Stimulated activated CD4-positive, alpha-beta T cell treated with anti-CD3 and anti-CD28 coated beads, Interleukin-1b, Interleukin-23, amount 100 ng/mL, for 4 hours (primary cell): ENCODE data around the gene C14orf132.

Experiments
- DNase-seq, 2 donors: peaks; one replicate each; pipeline ENCODE4 v3.0.0-alpha.2; 2020; ENCODE audit warnings: low read depth in 2 of 2

C14orf132 gene

DNA sequence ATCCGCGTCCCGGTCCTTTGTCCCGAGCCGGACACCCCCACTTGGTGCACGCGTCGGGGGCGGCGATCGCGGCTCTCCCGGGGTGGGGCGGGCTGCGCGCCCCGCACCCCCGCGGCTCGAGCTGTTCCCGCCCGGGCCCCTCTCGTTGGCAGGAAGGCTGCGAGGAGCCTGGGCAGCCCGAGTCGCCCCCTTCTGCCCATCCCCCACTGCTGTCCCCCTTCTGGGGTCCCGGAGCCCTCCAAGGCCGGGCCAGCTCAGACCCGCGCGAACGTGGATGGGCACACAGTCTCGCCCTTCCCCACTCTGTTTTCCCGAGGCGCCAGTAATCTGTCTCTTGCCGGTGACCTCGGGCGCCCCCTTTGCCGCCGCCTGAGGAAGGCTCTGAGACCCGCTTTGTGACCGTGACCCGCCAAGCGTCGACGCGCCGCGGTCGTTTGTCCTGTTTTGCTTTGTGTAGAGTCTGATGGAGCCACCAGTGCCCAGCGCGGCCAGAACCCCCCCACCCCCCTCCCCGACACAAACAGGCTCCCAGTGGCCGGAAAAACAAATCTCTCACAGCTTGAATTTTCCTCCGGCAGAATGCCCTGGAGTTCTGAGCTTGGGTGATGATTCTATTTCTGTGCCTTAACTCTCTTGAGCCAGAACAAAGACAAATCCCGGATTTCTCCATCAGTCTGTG, 610 bp downstream of the C14orf132 start:
- DNase-seq = peak in 1 of 2 donors; percentile 9

DNA sequence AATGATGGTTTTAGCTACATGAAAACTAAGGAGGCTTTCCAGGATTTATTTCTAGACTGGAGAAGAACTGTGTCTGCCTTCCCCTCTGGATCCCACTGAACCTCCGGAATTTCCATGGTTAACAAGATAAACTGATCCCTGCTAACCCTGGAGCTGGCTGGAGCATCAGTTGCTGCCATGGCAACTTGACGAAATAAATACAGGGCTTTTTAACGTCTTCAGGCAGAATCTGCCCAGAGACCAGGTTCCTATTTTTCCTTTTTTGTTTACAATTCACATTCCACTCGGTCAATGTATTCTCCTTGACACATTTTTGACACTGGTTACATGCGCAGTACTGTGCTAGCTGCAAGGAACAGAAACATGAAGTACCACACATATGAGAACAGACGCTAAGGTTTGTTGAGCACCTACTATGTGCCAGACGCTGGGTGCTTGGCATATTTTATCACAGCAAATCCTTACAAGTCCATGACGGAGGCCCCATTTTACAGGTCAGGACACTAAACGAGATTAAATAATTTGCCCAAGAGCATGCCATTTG, 1.7 kb downstream of the C14orf132 start:
- no peak for DNase-seq

- DNase-seq = no peak
Measured at GRCh38 chr14:96042248-96042930, 3.2 kb downstream of the C14orf132 start.

DNA sequence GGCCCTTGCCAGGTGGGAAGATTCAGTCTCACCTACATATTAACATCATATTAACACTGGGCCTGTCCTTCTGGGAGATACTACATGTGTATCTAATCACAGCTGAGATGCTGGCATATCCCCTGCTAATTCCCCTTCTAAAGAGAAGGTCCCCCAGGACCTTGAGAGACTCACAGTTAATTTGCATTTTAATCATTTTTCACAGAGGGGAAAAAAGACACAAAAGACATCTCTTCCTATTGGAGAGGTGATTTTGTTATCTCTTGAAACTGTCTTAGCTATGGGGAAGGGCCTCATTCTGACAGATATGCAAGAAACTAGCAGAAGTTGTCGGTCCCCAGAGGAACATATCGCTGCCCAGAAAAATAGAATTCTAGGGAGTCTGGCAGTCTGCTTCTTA, 7.5 kb downstream of the C14orf132 start:
- DNase-seq = no peak

- no peak for DNase-seq
Measured at GRCh38 chr14:96047101-96047500, 7.9 kb downstream of the C14orf132 start.

DNA sequence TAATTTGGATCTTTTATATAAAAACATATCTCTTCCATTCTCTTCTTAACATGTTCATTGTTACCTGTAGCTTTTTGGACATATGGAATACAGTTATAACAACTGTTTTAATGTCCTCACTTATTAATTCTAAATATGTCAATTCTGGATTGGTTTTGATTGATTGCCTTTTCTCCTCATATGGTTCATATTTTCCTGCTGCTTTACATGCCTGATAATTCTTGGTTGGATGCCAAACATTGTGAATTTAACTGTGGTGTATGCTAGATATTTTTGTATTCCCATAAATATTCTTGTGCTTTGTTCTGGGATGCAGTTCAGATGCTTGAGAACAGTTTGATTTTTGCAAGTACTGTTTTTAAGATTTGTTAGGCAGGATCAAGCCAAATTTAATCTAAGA, 10.8 kb downstream of the C14orf132 start:
- no peak for DNase-seq

DNA sequence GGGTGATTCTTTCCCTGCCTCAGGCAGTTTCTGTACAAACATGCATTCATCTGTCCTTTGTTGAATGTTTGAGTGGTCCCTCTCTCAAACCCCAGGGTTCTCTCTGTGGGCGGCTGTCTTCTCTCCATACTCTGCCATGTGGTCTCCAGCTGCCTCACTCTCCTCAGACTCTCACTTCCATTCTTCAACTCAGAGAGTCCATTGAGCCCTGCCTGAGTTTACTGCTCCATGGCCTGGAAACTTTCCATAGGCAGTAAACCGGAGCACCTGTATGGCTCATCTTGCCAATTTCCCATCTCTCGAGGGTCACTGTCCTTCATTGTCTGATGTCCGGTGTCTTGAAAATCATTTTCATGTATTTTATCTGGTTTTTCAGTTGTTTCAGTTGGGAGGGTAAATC, 11.3 kb downstream of the C14orf132 start:
- DNase-seq = no peak

DNA sequence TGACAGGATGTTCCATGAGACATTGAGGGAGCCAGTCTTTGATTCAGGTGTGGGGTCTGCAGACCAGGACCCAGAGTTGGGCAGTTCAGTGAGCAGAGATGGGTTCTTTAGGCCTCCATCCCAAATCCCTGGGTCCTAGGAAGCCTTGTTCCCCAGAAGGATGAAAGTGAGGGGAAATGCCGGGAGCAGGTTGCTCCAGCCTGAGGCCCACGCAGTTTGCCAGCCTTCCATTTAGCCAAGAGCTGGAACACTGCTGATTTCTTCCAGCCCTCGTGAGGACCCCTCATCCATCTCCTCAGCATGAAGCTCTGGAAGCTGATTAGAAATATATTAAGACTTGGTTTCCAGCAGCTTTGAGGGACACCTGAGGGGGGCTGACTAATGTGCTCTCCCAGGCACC, 12.1 kb downstream of the C14orf132 start:
- no peak for DNase-seq

GRCh38 chr14:96051642-96052540, 12.7 kb downstream of the C14orf132 start:
- DNase-seq = no peak

- no peak for DNase-seq
Measured at GRCh38 chr14:96052541-96053247, 13.5 kb downstream of the C14orf132 start.

- DNase-seq = no peak
Measured at GRCh38 chr14:96053248-96053599, 14.1 kb downstream of the C14orf132 start.

DNA sequence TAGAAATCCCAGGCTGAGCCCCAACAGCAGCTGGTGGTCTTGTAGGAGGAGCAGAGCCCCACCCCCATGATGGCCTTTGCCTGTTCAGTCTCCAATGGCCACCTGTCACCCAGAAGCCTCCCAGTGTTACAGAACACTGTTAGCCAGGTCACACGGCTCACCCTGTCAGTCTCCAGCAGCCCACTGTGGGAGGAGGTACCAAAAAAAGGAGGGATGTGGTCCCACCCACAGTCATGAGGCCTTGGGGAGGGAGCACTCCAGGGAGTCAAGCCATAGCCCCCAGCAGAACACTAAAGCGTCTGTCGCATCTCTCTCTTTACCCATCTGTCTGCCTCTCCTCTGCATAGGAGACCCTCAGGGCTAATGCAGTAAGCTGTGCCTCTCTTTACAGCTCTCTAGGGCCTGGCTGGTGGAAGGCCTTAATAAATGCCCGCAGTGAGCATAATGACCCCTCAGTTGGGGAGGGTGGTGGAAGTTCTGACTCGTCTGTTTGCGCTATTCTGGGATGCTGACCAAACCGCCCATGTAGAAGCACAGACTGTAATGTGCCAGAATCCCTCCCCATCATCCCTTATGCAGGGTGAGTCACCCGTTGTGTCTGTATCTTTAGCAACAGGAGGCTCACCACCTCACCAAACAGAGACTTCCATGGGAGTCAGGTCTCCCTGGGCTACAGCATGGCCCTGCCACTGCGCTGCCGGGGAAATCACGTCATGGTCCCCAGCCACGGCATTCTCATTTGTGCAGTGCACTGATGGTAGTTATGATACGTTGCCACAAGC, 14.6 kb downstream of the C14orf132 start:
- DNase-seq = no peak

DNA sequence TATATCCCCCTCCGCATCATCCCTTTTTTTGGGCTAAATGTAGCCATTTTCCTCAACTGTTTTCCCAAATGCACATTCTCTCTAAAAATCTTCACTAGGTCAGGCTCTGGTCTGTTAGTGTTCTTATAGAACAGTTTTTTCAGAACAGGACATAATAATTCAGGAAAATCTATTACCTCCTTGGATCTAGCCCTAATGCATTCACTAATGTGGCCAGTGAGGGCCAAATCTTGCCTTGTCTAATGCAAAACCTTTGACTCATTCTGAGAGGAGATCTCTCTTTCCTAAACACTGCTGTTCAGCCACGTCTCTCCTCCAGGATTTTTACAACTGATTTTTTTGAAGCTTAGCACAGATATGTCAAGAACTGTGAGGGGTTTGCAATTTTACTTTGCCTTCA, 15.5 kb downstream of the C14orf132 start:
- no peak for DNase-seq

DNA sequence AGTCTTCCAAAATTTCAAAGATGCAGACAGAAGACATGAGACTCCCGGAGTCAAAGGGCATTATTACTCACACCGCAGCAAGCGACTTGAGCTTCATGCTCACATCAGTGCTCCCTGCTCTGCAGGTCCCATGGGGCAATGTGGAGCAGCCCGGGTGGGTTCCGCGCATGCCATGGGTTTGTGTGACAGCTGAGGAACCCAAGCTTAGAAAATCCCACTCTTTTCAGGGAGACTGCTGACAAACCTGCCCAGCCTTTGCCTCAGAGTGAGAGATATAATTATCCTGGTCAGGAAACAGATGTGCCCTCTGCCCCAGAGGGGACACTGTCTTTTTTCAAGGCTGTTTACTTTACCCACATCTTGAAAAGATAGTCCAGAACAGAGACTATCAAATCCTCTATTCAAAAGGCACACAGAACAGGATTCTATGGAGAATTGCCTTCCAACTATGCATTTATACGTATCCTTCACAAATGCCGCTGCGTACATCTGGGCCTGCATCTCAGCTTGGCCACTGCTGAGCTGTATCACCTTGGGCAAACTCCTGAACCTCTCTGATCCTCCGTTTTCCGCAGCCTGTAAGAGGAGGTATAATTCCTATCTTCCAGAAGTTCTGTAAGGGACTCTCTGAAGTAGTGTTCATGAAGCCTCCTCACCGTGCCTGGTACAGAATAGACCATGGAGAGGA, 16.0 kb downstream of the C14orf132 start:
- DNase-seq = no peak

DNA sequence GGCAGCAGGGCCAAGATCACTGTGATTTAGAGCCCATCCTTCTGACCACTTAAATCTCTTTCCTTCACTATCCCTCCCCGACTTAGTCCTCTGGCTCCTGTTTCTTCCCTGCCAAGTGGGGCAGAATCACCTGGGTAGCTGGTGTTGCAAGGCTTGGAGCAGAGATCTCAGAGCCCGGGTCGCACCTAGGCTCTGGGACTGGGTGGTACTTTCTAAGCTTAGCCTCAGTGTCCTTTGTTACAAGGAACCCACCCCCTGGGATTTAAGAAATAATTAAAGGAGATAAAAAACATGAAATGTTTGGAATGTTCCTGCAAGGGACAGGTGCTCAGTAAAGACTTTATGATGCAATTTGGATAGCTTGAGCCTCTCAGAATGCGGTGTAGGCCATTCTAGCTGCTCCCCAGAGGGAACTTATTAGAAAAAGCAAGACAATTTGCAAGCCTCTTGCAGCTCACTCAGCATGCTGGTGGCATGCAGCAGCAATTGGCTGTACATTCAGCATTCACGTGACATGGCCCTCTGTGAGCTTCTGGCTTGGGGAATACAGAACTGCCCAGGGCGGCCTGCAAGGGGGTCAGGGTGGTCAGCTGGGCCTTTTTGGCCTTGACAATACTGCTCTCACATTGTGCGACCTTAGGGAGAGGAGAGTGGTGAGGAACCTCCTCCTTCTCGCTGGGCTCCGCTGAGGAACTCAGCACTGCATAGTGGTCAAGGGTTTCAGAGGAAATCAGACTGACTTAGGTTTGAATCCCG, 16.8 kb downstream of the C14orf132 start:
- no peak for DNase-seq

DNA sequence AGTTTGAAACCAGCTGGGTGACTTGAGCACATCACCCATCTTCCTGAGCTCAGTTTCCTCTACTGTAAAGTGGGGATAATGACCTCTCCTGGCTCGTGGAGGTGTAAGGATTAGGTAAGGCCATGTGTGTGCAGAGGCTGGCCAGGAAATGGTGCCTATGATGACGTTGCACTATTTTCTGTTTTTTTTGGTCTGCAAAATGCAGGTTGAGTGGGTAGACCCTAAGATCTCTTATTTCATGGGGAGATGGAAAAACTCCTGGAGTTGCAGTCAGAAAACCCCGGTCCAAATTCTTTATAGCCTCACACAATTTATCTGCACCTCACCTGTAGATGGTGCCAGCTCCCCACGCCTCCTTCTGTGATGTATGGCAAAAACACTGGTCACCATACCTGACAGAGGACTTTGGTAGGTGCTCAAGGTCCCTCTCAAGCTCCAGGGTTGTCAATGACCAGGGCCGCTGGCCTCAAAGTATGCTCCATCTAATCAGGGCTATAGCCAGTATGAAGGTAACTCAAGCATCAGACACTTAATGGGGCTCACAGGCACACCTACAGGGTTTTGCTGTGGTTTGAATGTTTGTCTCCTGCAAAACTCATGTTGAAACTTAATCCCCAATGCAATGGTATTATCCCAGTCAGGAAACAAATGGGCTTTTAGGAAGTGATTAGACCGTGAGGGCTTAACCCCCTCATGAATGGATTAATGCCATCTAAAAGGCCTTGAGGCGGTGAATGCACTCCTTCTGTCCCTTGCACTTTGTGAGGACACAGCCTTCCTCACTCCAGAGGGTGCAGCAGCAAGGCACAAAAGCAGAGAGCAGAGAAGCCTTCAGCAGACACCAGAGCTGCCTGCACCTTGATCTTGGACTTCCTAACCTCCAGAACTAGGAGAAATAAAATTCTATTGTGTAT, 17.6 kb downstream of the C14orf132 start:
- no peak for DNase-seq

DNA sequence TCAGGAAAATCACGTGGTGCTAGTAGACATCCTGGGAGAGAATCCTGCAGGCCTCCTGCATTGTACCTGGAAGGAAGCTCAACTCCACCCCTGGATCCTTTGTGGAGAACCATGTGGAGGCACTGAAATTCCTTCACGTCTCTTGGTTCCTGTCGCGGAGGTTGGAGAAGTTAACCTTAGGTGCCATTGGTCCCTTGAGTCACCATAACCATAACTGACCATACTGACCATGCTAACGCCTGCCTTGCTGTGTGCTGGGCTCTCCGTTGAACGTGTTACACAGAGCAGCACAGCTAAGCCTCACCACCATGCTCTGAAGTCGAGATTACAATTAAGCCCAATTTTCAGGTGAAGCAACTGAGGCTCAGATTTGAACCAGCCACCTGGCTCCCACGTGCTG, 18.6 kb downstream of the C14orf132 start:
- no peak for DNase-seq

DNA sequence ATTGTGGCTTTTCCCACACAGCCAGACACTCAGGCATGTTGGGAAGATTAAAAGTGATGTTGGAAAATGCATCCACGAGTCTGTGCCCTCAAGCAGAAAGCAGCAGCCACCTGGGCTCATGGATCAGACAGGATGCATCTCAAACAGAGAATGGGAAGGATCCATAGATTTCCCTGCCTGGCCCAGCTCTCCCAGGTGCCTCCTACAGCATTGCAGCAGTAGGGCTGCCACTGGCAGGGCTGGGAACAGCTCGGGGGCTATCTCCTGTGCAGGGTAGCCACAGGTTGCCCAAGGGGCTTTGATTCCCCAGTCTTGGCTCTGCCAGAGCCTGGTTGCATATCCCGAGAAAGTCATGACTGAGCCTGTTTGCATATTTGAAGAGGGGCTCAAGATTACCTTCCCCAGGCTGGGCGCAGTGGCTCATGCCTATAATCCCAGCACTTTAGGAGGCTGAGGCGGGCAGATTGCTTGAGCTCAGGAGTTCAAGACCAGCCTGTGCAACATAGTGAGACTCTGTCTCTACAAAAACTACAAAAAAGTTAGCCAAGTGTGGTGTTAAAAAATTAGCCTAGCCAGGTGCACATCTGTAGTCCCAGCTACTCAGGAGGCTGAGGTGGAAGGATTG, 19.5 kb downstream of the C14orf132 start:
- DNase-seq = no peak
